ENCODE data around the gene CNIH2. TPM values are rescaled to one million over a fixed set of nuclear protein-coding genes. Genes with fewer than 3 reads are reported as not detected.

The CNIH2 gene
- total and polyA plus RNA-seq, 2 of the 8 experiments (the other 6 are each of a cell fraction or from before 2014, with no cell fraction given): 12.5 to 15.8 TPM

DNA sequence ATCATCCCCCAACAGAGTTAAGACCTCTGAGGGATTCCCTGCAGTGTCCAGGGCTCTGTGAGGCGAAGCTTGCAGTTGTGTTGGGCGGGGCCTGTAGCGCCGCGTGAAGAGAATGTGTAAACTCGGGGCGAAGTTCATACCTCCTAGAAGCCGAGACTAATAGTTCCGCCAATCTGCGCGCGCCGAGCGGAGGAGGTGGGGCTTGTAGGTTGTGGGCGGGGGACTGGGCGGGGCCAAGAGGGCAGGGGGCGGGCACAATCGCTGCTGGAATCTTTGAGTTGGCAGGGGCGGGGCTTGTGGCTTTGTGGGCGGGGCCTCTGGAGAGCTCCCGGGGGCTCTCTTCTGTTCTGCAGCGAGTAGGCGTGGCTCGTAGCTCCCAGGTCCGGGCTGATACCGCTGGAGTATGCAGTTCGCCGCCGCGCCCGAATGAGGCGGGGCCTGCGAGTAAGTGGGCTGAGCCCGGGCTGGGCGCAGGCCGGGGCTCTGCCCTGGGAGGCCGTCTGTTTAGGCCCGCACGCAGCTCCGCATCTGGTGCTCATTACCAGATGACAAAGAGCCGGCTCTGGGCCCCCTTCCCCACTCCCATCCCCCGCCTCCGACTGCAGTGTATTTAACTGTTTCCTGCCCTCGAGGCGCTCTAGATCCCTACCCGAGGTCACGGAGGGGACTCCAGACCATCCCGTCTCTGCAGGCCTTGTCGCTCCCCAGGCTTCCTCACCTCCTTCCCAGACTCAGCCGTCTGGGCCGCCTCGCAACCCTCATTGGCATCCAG is 34.8 kb downstream of the CNIH2 start (continued):
- TF ChIP-seq HDAC2 (IDR thresholded peaks at IDR 0.05; ENCODE audit: borderline replicate concordance in 1 of 2, low read depth in 2 of 2, low read length in 2 of 2) (peak in 1 of 2 experiments; percentile 41; a peak in 2 of 4 replicates), RNF2 (IDR thresholded peaks at IDR 0.05; ENCODE audit: borderline replicate concordance, low read depth, low read length, missing control alignments, poor library complexity, severe bottlenecking) (no peak), TAF1 (IDR thresholded peaks at IDR 0.05; ENCODE audit: low read depth, low read length) (peak; percentile 55), TBP (IDR thresholded peaks at IDR 0.05; ENCODE audit: low read depth, low read length) (0 out of 2 replicates have a peak, but pooled peaks have one; percentile 20), EZH2 (IDR thresholded peaks at IDR 0.05; ENCODE audit: low read depth, low read length, severe bottlenecking) (no peak), RFX5 (IDR thresholded peaks at IDR 0.05; ENCODE audit: borderline replicate concordance, low read depth, low read length) (no peak), POLR2A (IDR thresholded peaks at IDR 0.05; ENCODE audit: control extremely low read depth in 1 of 2, low read depth in 2 of 2, low read length in 2 of 2) (peak in 1 of 2 experiments; percentile 66; a peak in 2 of 3 replicates), SRF (IDR thresholded peaks at IDR 0.05; ENCODE audit: low read depth, low read length) (no peak), BRCA1 (IDR thresholded peaks at IDR 0.05; ENCODE audit: low read depth, low read length) (no peak), CTBP2 (IDR thresholded peaks at IDR 0.05; ENCODE audit: borderline replicate concordance, insufficient read depth, insufficient read length, low read length) (no peak), SIN3A (conservative IDR thresholded peaks at IDR 0.05 in 1 of 2, IDR thresholded peaks at IDR 0.05 in 1 of 2; ENCODE audit: low read depth in 1 of 2, low read length in 2 of 2) (no peak), YY1 (IDR thresholded peaks at IDR 0.05; ENCODE audit: low read depth, low read length) (0 out of 2 replicates have a peak, but pooled peaks have one; percentile 7), POU5F1 (IDR thresholded peaks at IDR 0.05; ENCODE audit: low read depth, low read length) (no peak), RXRA (IDR thresholded peaks at IDR 0.05; ENCODE audit: insufficient read depth, low read depth, low read length) (0 out of 2 replicates have a peak, but pooled peaks have one; percentile 68)
- TF ChIP-seq, protein P1, sequence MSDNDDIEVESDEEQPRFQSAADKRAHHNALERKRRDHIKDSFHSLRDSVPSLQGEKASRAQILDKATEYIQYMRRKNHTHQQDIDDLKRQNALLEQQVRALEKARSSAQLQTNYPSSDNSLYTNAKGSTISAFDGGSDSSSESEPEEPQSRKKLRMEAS (IDR thresholded peaks at IDR 0.05): no peak

All from H1 (cell line).